Lower lobe of right lung (tissue), 2 donors: ENCODE data around the gene A2ML1. TPM values are rescaled to one million over a fixed set of nuclear protein-coding genes. Genes with fewer than 3 reads are reported as not detected.

Experiments
- ATAC-seq, 2 donors: fragments of 200-7000 bp; cut with Tn5 transposase; one replicate each; pipeline ENCODE4 v1.9.1; 2020 to 2022; ENCODE audit warnings: mild to moderate bottlenecking in 2 of 2, moderate library complexity in 2 of 2
- DNase-seq: peaks from one replicate; pipeline ENCODE4 v3.0.0-alpha.2; 2020
- H3K27ac ChIP-seq: fragments of 200-600 bp; one replicate; pipeline ENCODE4 v1.8.0; 2022
- H3K27me3 ChIP-seq: fragments of 200-600 bp; one replicate; pipeline ENCODE4 v1.8.0; 2022; ENCODE audit warnings: low read depth
- H3K36me3 ChIP-seq: fragments of 200-600 bp; one replicate; pipeline ENCODE4 v1.8.0; 2022; ENCODE audit warnings: mild to moderate bottlenecking
- H3K4me1 ChIP-seq: fragments of 200-600 bp; one replicate; pipeline ENCODE4 v1.8.0; 2022
- H3K4me3 ChIP-seq: fragments of 200-600 bp; one replicate; pipeline ENCODE4 v1.8.0; 2022; ENCODE audit warnings: mild to moderate bottlenecking
- H3K9me3 ChIP-seq: fragments of 200-600 bp; one replicate; pipeline ENCODE4 v1.8.0; 2022
- intact Hi-C: fragments of 100-400 bp; cut with DNase I; formaldehyde crosslinking; loops from one replicate; pipeline ENCODE4 v1.11.0; 2022
- long read RNA-seq: library from polyadenylated mRNA; unstranded; transcript quantifications from one replicate; pipeline ENCODE4 v2.0.0, GENCODE V29; 2021
- total RNA-seq: library from RNA; stranded (reverse); fragmentation: NEBNext Ultra II Directional; extraction: Animal tissue kit (Norgen Biotek cat#: 25700); gene quantifications from one replicate; pipeline ENCODE4 v1.2.1, GENCODE V29; 2021
- TF ChIP-seq, protein P1 (sequence below): fragments of 200-600 bp; IDR thresholded peaks from one replicate; pipeline ENCODE4 v1.8.0; 2022; ENCODE audit warnings: antibody characterized with exemption, mild to moderate bottlenecking
- donor health status: DM: no; HTN: yes; CAD: no; lungs with severe emphysema.

Gene A2ML1
- total RNA-seq, result not detected
- long read RNA-seq, partial matches to known transcripts, result 0 of 1 reads
- long read RNA-seq, other reads (novel, unspliced or antisense), result 1 of 1 reads

DNA sequence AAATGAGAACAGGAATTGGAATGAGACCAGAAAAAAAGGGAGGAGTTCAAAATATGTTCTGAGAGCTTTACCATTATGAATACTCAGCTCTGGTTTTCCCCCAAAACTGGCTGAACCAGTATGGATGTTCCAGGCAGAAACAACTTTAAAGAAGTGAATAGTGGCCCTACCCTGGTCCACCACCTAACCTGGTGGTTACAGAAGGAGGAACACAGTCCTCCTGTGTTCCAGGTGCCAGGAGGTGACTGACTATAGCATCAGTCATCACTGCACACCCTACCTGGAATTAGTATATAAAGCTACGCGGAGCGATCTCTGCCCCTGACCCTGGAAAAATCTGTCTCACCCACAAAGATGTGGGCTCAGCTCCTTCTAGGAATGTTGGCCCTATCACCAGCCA lies at the start of gene A2ML1:
A2ML1 (plus strand) TSS at position 324 of the 400 bp plus-strand sequence; CDS start at position 355, 31 bp downstream.
- TF ChIP-seq, protein P1, sequence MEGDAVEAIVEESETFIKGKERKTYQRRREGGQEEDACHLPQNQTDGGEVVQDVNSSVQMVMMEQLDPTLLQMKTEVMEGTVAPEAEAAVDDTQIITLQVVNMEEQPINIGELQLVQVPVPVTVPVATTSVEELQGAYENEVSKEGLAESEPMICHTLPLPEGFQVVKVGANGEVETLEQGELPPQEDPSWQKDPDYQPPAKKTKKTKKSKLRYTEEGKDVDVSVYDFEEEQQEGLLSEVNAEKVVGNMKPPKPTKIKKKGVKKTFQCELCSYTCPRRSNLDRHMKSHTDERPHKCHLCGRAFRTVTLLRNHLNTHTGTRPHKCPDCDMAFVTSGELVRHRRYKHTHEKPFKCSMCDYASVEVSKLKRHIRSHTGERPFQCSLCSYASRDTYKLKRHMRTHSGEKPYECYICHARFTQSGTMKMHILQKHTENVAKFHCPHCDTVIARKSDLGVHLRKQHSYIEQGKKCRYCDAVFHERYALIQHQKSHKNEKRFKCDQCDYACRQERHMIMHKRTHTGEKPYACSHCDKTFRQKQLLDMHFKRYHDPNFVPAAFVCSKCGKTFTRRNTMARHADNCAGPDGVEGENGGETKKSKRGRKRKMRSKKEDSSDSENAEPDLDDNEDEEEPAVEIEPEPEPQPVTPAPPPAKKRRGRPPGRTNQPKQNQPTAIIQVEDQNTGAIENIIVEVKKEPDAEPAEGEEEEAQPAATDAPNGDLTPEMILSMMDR, result no peak
- no peaks in the 10 kb centered on the region for H3K4me1 ChIP-seq
- no peaks in the 10 kb centered on the region for H3K27me3 ChIP-seq
- H3K27ac ChIP-seq, result no peak within 1 kb of the TSS
- no peak for ATAC-seq
- no peak for DNase-seq
- no peaks in the 10 kb centered on the region for H3K9me3 ChIP-seq
- no peaks in the 10 kb centered on the region for H3K36me3 ChIP-seq
- no peak within 1 kb of the TSS for H3K4me3 ChIP-seq
- intact Hi-C loops, result no loop called here

DNA sequence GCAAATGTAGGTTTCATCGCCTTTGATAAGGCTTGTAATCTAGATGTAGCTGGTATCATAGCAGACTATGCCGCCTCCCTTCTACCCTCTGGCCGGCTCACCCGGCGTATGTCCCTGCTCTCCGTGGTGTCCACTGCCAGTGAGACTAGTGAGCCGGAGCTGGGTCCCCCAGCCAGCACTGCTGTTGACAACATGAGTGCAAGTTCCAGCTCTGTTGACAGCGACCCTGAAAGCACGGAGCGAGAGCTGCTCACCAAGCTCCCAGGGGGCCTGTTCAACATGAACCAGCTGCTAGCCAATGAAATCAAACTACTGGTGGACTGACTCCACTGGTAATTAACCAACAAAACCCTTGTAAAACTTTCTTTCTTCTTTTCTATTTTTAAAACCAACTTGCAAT lies 49.0 kb upstream of the A2ML1 start:
- DNase-seq, result no peak
- Histone ChIP-seq H3K4me1 (no peaks in the 10 kb centered on the region), H3K36me3 (peaks cover 40% of the 10 kb centered on the region), H3K27me3 (no peaks in the 10 kb centered on the region), H3K4me3 (no peak overlapping the region), H3K9me3 (no peaks in the 10 kb centered on the region), H3K27ac (no peak overlapping the region)
- intact Hi-C loops, result no loop called here
- TF ChIP-seq, protein P1, result no peak
- no peak for ATAC-seq

DNA sequence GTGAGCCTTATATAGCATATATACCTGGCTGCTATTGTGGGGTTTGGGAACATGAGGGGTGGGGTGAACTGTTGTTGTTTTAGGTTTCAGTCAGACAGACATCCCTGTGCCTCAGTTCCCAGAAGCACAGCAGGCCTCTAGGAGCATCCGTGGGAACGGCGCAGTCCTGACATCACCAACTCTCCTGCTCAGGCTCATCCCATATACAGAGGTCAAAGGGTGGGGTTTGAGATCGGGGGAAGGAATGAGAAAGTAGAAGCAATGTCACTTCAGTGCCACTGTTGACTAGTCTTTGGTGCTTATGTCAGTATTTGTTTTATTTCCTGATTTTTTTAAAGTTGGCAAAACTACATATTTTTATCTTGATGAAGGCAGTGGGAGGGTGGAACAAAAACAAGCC lies 43.1 kb upstream of the A2ML1 start:
- no peaks in the 10 kb centered on the region for H3K4me1 ChIP-seq
- H3K36me3 ChIP-seq, result peaks cover 28% of the 10 kb centered on the region
- TF ChIP-seq, protein P1, result no peak
- H3K27me3 ChIP-seq, result no peaks in the 10 kb centered on the region
- H3K9me3 ChIP-seq, result no peaks in the 10 kb centered on the region
- intact Hi-C loops, result no loop called here
- ATAC-seq (no peak), DNase-seq (no peak)
- no peak overlapping the region for H3K27ac ChIP-seq
- no peak overlapping the region for H3K4me3 ChIP-seq

DNA sequence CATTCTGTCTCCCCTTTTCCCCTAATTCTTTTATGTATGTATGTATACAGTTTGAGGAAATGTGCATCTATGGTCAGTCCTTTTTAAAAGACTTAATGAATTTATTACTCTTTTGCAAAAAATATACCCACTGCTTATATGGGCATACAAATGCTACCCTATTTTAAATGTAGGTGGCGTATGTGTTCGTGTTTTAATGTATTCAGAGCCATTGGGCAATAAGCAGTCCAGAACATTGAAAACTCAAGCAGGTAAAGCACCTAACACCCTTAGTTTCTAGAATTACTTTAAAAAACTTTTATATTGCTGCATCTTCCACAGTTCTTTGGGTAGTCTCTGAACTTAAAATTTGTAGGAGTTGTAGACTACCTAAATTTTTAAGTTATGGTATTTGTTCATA lies 42.6 kb upstream of the A2ML1 start:
- Histone ChIP-seq H3K4me3 (no peak overlapping the region), H3K4me1 (no peaks in the 10 kb centered on the region), H3K36me3 (peaks cover 22% of the 10 kb centered on the region), H3K27me3 (no peaks in the 10 kb centered on the region), H3K9me3 (no peaks in the 10 kb centered on the region), H3K27ac (no peak overlapping the region)
- ATAC-seq (no peak), DNase-seq (no peak)
- TF ChIP-seq, protein P1, result no peak
- intact Hi-C loops, result no loop called here

DNA sequence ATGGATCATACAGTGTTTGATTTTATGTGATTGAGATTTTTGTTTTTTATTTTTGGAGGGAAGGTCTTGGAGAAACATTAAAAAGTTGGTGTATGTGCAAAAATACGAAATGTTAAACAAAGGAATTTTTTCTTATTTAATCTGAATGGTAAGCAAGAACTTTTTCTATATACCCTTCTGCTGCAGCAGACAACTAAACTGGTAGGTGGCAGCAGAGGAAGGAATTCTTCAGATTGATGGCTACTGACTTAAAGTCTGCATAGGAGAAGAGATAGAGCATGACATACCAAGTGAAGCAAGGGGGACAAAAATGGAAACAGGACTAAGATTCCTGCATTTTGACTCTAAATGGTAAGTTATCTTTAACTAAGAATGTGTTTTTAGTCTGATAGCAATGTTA lies 42.0 kb upstream of the A2ML1 start:
- DNase-seq (no peak), ATAC-seq (peak in 1 of 2 donors; percentile 57)
- Histone ChIP-seq H3K27ac (no peak overlapping the region), H3K9me3 (no peaks in the 10 kb centered on the region), H3K4me3 (no peak overlapping the region), H3K4me1 (no peaks in the 10 kb centered on the region), H3K36me3 (peaks cover 17% of the 10 kb centered on the region), H3K27me3 (no peaks in the 10 kb centered on the region)
- TF ChIP-seq, protein P1, result peak; percentile 16
- intact Hi-C loops, result no loop called here
